Fibroblast of the conjunctiva (primary cell): ENCODE data around the gene IMPA2.
"Not testable (repeated sequence)": the region's sequence is repeated elsewhere in the genome, so short reads cannot be mapped to it uniquely, and the experiment has no call there.

ENCODE experiments used
- DNase-seq: peaks from one replicate; pipeline ENCODE4 v3.0.0-alpha.2; 2010; ENCODE audit warnings: low read depth

The IMPA2 gene

DNA sequence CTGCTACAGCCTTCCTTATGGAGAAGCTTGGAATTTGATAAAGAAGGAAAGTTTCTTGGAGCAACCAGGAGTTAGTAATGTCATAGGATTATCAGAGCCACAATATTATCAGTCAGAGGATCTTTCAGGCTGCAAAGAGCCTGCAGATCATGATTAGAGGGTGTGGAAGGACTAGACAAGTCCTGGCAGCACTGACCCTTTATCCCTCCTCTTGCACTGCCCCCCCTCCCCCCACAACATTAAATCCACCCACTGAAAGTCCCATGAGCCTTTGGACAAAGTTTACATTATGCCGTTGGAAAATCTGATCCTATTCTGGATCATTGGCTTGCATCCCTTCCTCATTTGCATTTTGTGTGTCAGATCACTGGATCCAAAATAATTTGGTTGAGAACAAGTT is 18.7 kb upstream of the IMPA2 start:
- no peak for DNase-seq

DNA sequence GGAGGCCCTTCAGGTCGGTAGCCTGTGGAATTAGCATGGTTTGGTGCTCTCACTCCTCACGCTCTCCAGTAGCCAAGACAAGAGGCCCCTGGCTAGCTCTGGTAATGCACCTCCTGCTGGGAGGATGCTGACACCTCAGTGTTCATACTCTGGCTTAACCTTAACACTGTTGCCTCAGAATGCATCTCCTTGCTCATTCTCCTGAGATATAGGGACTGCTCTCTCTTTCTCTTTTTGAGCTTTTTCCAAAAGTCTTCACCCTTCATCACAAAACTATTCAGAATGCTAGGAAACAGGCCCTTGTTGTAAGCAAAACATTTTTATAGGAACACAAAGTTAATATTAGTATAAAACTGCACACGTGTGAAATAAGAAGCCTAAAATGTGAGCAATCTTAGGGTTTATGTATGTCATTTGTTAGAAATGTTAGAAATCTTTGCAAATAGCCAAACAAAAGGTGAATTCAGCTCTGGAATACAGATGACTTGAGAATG is 17.3 kb upstream of the IMPA2 start:
- no peak for DNase-seq

DNA sequence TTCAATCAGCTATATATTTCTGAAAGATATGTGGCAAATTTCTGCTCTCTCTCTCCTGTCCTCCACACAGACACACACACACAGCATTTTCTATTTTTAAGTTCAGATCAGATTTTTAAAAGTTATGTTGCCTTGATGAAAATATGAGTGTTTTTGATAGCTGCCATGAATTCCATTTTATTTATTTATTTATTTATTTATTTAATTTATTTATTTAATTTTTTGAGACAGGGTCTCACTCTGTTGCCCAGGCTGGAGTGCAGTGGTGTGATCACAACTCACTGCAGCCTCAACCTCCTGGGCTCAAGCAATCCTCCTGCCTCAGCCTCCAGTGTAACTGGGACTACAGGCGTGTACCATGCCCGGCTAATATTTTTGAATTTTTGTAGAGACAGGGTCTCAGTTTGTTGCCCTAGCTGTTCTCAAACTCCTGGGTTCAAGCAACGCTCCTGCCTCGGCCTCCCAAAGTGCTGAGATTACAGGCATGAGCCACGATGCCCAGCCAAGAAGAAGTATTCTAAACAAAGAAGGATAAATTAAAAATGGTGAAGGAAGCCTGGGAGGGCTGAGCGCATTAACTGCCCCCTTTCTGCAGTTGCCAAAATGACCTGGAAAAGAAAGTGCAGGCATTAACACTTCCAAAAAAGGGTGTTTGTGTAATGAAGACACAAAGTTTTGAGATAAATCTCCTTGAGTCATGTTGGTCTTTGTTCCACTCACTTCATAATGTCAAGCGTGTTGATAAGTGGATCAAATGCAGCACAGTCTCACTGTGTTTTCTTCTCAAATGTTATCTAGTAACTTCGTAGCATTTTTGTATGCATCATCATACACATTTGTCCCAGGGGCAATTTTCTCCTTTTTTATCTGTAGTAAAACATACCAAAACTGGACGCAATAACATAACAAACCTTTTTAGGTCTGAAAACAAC is 11.1 kb upstream of the IMPA2 start:
- DNase-seq: no peak

DNA sequence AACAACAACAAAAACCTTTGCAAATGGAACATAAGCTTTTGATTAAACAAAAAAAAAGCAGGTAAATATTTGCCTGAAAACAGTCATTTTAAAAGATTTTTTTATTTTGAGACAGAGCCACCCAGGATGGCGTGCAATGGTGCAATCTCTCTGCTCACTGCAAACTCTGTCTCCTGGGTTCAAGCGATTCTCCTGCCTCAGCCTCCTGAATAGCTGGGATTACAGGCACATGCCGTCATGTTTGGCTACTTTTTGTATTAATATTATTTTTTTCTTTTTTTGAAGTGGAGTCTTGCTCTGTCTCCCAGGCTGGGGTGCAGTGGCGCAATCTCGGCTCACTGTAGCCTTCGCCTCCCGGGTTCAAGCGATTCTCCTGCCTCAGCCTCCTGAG is 10.5 kb upstream of the IMPA2 start:
- DNase-seq: not testable (repeated sequence)

DNA sequence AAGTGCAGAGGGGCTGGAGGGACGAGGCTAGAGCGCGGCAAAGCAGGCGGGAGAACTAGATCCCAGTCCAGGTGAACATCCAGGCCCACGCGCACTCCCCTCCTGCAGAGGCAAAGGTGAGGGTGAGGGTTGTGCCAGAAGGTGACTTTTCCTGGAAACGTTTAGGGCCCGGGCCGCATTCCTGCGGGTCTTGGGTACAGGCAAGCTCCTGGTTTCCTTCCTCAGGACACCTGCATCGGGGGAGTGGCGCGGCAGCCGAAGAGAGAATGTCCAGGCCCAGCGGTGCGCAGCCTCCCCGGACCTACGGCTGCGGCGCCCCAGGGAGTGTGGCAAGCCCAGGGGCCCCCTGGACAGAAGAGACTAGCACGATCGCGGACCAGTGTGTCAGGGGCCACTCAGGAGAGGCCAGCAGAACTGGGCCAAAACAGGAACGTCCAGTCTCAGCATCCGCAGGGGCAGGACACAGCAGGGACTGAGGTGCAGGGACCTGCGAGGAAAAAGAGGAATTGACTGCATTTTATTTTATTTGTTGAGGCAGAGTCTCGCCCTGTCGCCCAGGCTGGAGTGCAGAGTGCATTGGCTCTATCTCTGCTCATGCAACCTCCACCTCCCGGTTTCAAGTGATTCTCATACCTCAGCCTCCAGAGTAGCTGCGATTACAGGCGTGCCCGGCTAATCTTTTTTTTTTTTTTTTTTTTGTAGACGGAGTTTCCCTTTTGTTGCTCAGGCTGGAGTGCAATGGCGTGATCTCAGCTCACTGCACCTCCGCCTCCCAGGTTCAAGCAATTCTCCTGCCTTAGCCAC is 8.7 kb upstream of the IMPA2 start:
- DNase-seq: no peak

DNA sequence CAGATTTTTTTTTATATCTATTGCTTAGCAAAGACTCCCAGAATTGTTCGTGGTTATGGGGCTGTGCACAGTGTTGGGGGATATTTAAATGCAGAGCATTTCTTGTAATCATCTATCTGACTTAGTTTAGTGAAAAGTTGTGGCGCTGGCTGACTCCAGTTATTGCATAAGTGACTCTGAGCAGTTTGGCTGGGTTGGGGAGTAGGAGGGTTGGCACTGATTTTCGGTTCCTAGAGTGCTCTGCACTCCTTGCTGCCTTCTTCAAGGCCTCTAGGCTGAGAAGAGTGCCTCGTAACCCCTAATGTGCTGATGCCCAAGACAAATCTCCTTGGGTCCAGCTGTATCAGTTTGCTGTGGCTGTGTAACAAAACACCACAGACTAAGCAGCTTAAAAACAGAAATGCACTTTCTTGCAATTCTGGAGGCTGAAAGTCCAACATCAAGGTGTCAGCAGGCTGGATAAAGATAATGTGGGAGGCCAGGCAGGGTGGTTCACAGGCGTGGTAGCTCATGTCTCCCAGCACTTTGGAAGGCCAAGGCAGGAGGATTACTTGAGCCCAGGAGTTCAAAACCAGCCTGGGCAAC is 6.5 kb upstream of the IMPA2 start:
- DNase-seq: no peak

DNA sequence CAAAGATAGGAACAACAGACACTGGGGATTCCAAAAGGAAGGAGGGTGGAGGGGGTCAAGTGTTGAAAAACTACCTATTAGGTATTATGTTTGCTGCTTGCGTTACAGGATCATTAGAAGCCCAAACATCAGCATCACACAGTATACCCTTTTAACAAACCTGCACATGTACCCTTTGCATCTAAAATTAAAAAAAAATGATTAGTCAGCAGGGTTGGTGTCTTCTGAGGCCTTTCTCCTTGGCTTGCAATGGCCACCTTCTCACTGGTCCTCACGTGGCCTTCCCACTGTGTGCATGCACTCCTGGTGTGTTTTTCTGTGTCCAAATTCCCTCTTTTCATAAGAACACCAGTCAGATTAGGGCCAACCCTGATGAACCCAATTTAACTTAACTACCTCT is 5.6 kb upstream of the IMPA2 start:
- no peak for DNase-seq

DNA sequence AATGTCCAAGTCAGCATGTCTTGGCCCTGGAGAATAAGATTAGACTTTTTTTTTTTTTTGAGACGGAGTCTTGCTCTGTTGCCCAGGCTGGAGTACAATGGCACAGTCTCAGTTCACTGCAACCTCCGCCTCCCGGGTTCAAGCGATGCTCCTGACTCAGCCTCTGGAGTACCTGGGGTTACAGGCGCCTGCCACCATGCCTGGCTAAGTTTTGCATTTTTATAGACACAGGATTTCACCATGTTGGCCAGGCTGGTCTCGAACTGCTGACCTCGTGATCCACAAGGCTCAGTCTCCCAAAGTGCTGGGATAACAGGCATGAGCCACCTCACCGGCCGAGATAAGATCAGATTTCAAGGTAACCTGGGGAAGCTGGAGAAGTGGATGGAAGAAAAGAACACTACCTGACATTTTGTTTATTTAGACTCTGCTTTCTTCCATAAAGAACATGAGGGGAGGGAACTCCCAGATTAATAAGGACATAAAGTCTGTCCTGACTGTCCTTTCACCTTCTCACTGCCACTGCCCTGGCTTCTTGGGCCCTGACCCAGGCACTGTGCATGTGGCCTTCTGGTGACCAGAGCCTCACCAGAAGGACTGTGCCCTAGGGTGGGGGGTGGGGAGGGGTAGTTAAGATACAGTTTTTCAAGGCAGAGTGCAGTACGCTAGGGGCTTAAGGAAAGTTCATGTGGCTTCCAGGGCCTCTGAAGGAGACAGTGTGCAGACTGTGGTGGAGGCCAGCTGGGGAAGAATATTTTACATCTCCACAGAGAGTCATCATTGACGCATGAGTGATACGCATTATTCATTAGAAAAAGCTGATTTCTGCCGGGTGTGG is 4.8 kb upstream of the IMPA2 start:
- peak; percentile 32 for DNase-seq

DNA sequence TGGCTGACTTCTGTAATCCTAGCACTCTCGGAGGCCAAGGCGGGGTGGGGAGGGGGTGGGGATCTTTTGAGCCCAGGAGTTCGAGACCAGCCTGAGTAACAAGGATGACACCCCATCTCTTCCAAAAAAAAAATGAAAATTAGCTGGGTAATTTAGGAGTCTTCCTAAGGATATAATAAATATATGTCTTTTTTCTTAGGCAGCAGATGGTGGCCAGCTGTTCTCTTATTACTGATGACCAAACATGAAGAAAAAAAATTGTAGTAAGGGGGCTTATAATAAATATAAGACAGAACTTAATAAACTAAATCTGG is 4.2 kb upstream of the IMPA2 start:
- no peak for DNase-seq

DNA sequence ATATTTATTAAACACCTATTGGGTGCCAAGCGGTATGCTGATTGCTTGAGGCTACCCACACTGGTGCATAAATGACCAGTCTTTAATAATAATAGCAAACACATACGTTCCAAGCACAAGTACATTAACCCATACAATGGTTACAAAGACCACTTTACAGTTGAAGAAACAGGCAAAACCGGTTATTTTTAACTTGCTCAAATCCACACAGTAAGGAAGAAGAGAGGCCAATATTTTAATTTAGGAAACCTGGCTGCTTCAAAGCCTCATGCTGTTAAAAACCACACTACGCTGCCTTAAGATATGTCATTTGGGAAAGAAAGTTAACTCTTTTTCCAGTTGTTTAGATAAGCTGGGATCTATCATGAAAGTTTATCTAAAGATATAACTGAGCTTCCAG is 2.4 kb upstream of the IMPA2 start:
- no peak for DNase-seq

DNA sequence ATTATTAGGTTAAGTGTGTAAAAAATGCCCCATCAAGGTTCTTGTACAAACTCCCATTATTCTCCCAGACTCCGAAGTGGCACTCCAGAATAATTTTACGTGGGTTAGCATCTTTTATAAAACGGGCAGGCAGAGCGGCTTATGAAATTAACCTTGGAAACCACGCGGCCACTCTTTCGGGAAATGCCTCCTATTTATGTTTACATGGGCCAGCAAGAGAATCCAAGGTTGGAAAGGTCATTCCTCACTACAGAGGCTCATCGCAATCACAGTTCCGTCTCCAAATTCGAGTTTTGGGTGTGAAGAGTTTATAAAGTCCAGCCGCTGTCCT is 1.2 kb upstream of the IMPA2 start:
- no peak for DNase-seq

DNA sequence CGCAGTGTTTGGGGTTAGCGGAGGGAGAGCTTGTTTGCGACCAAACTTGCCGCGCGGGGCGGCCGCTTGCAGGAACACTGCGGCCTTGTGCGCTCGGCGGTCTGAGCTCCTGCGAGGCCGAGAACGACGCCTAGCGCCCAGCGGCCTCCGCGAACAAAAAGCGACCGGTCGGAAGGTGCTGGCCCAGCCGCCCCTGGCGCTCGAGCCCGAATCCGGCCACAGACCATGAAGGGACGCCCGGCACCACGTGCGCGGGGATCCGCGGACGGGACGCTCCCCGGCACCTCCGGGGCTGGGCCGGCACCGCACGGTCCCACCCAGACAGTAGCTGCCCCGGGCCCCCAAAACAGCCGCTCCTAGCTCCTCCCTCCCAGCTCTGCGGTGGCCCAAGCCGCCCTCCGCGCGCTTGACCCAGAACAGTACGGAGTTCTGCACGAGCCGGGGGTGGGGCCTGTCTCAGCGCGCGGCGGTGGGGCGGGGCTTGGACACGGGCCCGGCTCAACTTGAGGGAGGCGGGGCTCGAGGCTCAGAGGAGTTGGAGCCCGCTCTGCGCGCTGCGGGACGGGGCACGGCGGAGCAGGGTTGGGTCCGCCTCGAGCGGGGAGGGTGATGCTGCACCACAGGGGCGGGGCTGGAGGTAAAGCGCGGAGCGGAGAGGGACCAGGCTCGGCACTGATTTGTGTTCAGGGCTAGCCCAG is 664 bp upstream of the IMPA2 start:
- peak; percentile 97 for DNase-seq

DNA sequence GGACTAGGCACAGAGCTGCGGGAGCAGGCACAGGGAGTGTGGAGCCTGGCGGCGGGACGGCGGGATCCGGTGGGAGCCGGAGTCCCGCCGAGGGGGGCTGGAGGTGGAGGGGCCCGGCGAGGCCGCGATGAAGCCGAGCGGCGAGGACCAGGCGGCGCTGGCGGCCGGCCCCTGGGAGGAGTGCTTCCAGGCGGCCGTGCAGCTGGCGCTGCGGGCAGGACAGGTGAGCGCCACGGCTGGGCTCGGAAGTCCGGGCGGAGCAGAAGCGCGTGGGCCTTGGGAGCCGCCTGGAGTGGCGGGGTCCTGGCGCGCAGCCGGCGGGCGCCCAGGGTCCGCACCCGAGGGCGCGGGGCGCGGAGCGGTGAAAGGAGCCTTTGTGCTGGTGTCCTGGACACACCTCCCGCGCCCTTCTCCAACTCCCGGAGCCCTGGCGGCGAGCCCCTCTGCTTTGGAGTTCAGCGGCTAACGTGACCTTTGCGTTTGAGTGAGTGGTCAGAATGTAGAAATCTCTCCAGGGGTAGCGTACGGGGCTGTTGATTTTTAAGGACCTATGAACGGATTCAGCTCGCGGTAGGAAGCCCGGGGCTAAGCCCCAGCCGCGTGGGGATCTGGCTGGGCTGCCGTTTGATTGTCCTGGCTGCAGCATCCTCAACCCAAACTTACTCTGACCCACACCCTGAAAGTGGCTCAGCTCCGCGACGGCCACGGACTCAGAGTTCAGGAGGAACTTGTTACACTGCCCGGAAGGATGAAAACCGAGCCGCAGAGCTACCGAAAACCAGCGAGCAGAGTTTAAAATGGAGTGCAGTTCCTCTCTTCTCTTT is 448 bp downstream of the IMPA2 start:
- DNase-seq: no peak

DNA sequence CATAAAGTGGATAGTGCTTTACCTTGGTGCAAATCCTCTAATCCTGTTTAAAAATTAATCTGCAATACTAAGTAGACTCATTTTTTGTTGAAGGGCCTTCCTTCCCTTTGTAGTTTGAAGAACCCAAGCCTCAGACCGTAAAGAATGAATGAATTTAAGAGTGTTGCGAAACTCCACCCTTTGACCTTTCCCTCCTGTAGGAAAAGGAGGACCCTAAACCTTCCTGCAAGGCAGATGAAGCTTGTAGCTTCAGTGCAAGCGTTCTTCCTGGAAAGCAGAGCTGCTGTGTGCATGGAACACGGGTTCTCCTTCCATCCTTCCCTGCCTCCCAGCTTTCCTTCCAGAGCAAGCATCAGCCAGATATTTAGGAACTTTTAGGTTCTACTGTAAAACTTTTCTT is 1.7 kb downstream of the IMPA2 start:
- no peak for DNase-seq

DNA sequence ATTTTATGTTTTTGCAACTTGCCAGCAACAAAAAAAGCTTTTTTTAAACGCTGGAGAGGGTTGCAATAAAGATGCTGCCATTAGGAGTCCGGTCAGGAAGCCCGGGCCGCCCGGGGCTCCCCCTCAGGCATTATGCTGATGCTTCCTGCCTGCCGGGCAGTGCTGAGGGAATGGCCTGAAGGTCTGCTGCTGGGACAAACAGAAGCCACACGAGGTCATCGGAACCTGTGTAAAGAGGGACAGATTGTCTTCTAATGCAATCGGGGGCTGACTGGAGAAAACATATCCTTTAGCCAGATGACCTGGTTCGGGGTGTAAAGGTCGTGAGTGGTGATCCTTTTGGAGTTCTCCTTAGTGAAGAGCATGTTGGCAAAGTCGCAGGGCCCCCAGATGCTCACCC is 2.3 kb downstream of the IMPA2 start:
- DNase-seq: no peak

DNA sequence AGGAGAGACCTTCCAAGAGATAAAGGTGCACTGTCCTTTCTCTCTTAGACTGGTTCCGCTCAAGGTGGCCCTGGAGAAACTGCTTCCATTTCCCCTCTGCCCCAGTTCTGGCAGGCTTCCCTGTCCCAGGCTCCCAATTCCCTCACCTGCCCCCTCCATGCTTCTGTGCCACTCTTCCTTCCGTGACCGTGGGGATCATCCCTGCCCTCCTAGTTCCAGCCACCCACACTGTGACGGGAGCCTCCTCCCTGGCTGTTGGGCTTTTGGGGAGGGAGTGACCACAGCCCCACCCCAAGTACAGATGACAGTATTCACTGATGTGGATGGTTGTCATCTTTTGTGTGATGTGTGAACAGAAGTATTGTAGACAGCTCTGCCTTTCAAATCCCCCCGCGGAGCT is 2.8 kb downstream of the IMPA2 start:
- DNase-seq: no peak

DNA sequence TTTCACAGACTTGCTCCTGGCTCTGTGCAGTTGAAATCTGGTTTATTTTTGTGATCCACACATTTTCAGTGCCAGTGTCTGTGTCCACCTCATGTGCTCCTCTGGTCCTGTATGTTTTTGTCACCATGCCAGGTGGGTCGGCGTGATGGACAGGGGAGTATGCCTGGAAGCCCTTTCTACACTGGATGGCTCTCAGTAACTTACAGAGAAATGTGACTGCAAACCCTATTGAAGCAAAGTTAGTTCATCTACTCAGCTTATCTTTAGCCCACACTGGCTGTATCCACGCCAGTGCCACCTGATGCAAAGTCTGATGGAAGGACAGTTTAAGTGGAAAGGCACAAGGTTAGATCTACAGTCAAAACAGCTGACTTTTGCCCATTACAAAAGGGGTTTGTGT is 4.3 kb downstream of the IMPA2 start:
- no peak for DNase-seq

DNA sequence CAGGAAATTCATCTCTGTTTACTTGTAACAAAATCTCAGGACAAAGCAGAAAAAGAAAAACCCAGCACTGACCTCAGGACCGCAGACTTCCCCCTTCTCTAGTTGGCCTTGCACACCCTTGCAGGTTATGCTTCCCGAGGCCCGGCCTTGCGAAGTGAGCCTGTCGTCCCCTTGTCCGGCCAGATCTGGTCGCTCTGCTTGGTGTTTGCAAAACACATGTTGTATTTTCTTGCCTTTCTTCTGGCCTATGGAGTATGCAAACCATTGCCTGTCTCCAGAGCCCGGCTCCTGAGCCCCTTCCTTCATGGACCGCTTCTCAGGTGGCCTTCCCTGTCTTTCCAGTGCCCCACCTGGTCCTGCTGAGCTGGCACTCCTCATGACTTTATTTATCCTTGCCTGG is 4.8 kb downstream of the IMPA2 start:
- DNase-seq: no peak

DNA sequence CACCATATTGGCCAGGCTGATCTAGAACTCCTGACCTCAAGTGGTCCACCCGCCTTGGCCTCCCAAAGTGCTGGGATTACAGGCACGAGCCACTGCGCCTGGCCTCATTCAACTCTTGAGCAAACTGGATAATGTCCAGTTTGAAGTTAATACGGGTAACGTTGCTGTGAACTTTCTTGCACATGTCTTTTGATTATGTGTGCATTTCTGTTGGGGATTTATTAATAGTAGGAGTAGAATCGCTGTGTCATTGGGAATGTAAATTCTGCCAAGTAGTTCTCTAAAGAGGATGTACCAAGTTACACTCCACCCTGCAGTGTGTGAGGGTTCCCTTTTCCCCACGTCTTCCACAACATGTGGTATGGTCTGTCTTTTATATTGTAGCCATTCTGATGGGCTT is 6.2 kb downstream of the IMPA2 start:
- DNase-seq: no peak

DNA sequence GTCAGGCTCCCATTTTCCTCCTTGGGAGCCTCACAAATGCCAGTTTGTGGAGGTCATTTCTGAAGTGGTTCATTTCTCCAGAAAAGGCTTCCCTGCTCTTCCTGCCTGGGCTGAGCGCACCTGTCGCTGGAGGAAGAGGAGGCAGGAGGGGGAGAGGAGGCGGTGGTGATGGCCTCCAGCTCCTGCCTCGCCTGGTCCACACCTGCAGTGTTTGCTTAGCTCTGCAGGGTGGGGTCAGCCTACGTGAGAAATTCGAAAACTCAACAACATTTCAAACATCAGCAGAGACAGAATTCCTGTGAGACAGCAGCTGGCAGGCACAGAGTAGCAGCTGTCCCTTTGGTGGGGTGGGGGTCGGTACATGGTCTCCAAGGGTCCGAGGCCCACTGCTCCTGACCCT is 7.9 kb downstream of the IMPA2 start:
- DNase-seq: no peak

DNA sequence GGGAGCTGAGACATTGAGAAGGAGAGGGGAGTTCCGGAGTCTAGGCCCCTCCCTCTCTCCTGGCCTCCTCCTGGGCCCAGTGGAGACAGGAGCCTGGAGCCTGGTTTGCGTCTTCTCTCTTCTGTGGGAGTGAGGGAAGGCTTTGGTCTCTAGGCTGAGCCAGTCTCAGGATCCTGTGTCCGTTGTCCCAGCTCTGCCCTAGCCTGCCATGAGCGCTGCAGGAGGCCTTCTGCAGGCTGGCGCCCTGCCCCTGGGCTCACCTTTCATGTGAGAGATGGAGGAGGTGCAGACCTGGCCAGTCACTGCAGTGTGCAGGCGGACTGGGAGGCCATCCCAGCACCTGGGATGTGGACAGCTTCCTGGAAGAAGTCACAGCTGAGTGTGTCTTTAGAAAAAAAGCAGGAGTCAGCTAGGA is 8.7 kb downstream of the IMPA2 start:
- DNase-seq: no peak
